Measurements from ENCODE around the gene MEG3.

Gene MEG3

GRCh38 chr14:100896369-100897060, 70.6 kb downstream of the MEG3 start:
- no peak overlapping the region for H3K4me3 Mint-ChIP-seq

DNA sequence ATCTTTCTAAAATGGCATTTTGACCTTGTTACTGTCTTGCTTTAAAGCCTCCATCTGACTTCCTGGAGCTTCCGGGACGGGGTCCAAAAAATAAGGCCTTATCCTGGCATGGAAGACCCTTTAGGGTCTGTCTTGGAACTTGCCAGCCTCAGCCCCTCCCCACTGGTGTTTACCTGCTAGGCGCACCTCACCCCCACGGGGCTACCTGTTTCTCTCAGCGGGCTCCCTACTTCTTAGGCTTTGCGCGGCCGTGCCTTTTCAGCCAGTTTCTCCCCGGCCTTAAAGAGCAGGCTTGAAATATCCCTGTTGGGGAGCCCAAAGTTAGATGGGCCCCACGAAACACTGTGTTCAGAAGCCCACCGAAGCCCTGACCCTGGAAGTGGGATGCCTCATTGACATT, 72.5 kb downstream of the MEG3 start:
- H3K4me3 Mint-ChIP-seq: no peak overlapping the region
- no peaks in the 10 kb centered on the region for H3K9me3 Mint-ChIP-seq
- no peaks in the 10 kb centered on the region for H3K36me3 Mint-ChIP-seq
- no peaks in the 10 kb centered on the region for H3K4me1 Mint-ChIP-seq
- H3K27me3 Mint-ChIP-seq: peaks cover 62% of the 10 kb centered on the region
- DNase-seq: no peak
- H3K27ac Mint-ChIP-seq: no peak overlapping the region
- CTCF ChIA-PET: no interaction called here

More at GRCh38 chr14:100896369-100897060, 70.6 kb downstream of the MEG3 start:
- Mint-ChIP-seq H3K4me1 (no peaks in the 10 kb centered on the region), H3K27me3 (peaks cover 42% of the 10 kb centered on the region), H3K9me3 (no peaks in the 10 kb centered on the region), H3K27ac (no peak overlapping the region), H3K36me3 (no peaks in the 10 kb centered on the region)
- no peak for DNase-seq
- CTCF ChIA-PET: no interaction called here

DNA sequence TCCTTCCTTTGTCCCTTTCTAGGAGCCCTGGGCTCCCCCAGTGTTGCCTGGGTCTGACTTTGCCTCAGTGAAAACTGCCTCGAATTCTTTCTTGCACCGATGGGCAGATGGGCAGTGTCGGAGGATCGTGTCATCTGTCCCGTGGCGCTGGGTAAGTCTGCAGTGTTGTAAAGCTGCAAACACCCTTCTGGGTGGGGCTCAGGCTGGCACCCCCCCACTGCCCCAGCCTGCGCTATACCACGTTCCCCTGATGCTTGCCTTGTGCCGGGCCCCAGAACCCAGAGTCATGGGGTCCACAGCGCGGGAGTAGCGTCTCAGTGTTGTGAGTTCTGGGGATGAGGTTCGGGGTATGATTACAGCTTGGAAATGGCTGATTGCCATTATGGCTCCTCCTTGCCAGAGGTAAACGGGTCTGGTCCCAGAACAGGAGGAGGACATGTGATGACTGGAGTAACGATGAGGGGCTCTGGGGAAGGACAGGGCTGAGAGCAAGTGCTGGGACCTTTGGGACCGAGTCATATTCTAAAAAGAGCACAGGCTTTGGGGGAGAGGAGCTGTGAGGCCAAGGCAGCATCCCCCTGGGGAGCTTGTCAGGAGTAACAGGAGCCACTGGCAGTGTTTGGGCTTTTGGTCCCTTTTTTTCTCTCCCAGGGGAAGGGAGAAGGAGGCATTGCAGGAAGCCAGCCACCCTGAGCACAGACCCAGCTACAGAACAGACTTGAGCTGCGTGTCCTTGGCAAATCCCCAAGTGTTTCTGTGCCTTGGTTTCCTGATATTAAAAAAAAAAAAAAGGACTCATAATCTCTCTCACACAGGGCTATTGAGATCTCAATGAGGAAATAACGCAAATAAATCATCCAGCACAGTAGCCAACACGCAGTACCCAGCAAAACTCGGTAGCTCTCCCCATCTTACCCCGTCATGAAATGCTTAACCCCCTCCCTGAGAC, 73.3 kb downstream of the MEG3 start:
- H3K4me3 Mint-ChIP-seq: no peak overlapping the region

GRCh38 chr14:100899884-100900771, 74.2 kb downstream of the MEG3 start:
- Mint-ChIP-seq H3K27me3 (peaks cover 79% of the 10 kb centered on the region), H3K27ac (no peak overlapping the region), H3K4me1 (no peaks in the 10 kb centered on the region), H3K9me3 (no peaks in the 10 kb centered on the region), H3K4me3 (no peak overlapping the region), H3K36me3 (no peaks in the 10 kb centered on the region)
- DNase-seq: no peak
- CTCF ChIA-PET: interaction anchor here (0.6 to 1.4 kb wide), 2 partner anchors 28 to 55 kb away, joined by 3 read pairs; no protein-coding TSS in a partner anchor

More for the DNA sequence above, 73.3 kb downstream of the MEG3 start:
- DNase-seq: no peak
- H3K27me3 Mint-ChIP-seq: peaks cover 69% of the 10 kb centered on the region
- CTCF ChIA-PET: interaction anchor here (1.4 kb wide), 1 partner anchor 27 kb away, joined by 3 read pairs; no protein-coding TSS in a partner anchor
- no peaks in the 10 kb centered on the region for H3K4me1 Mint-ChIP-seq
- no peaks in the 10 kb centered on the region for H3K36me3 Mint-ChIP-seq
- H3K27ac Mint-ChIP-seq: no peak overlapping the region
- H3K9me3 Mint-ChIP-seq: no peaks in the 10 kb centered on the region

DNA sequence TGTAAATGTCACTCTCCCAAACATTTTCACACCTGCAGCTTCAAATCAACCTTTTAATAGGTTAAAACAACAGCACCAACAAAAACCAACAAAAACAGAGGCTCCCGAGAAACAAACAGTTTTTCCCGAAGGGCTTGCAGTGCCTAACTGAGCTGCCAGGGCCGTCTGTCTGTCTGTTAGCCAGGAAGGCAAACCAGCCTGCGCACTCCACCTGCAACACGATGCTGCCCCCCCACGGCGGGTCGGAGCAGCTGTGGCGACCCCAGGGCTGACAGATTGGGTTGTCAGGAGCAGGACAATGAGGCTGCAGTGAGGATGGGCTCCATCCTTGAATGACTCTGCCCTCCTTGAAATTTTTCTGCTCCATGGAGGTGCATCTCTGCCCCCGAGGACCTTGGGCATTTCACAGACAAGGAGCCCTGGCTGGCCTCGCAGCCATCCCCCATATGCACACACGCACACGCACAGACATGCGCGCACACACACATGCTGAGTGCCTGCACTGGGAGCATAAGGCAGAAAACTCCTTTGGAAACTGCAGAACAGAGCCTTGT, 75.0 kb downstream of the MEG3 start:
- CTCF ChIA-PET: interaction anchor here (0.6 to 1.1 kb wide), 2 partner anchors 54 to 516 kb away, joined by 3 read pairs; no protein-coding TSS in a partner anchor
- H3K9me3 Mint-ChIP-seq: no peaks in the 10 kb centered on the region
- H3K4me1 Mint-ChIP-seq: no peaks in the 10 kb centered on the region
- H3K27ac Mint-ChIP-seq: no peak overlapping the region
- no peak overlapping the region for H3K4me3 Mint-ChIP-seq
- peaks cover 85% of the 10 kb centered on the region for H3K27me3 Mint-ChIP-seq
- H3K36me3 Mint-ChIP-seq: no peaks in the 10 kb centered on the region
- peak; percentile 28 for DNase-seq

GRCh38 chr14:100901391-100902183, 75.7 kb downstream of the MEG3 start:
- no peak overlapping the region for H3K4me3 Mint-ChIP-seq
- peaks cover 85% of the 10 kb centered on the region for H3K27me3 Mint-ChIP-seq
- H3K4me1 Mint-ChIP-seq: no peaks in the 10 kb centered on the region
- H3K9me3 Mint-ChIP-seq: no peaks in the 10 kb centered on the region
- DNase-seq: no peak
- no peaks in the 10 kb centered on the region for H3K36me3 Mint-ChIP-seq
- H3K27ac Mint-ChIP-seq: no peak overlapping the region
- CTCF ChIA-PET: interaction anchor here (1.1 kb wide), 1 partner anchor 517 kb away, joined by 3 read pairs; no protein-coding TSS in a partner anchor

DNA sequence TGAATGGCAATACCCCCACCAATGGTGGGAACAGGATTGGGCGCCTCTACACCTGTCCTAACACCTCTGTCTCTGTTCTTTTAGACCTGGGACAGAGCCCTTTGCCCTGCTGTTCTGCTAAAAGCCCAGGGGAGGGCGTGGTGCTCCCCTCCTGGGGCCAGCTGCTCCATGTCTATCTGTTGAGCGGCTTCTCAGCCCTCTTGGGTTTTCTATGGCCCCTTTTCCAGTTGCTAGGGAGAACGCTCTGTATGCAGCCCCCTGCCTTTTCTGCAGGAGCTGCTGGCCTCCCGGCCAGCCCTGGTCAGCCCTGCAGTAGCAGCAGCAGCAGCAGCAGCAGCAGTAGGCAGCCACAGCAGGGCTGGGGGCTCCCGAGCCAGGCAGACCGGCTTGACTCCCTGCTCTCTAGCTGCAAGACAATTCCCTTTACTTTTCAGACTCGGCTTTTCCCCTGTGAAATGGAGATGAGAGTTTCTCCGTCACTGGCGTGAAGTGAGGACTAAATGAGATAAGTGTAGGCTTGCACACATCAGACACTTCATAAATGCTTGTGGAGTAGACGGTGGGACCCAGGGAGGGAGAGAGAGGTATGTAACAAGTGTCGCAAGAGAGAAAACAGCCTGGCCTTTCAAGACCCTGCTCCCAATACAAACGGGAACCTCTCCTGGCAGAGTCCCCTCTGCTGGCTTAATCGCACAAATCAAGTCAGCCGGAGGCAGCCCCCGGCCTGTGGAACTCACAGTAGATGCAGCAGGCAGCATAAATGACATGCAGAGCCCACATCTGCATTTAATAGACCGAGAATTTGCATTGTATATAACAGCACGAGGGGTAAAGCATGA, 76.6 kb downstream of the MEG3 start:
- H3K4me1 Mint-ChIP-seq: no peaks in the 10 kb centered on the region
- DNase-seq: no peak
- no peak overlapping the region for H3K4me3 Mint-ChIP-seq
- no peaks in the 10 kb centered on the region for H3K9me3 Mint-ChIP-seq
- CTCF ChIA-PET: interaction anchor here (1.1 kb wide), 1 partner anchor 517 kb away, joined by 3 read pairs; no protein-coding TSS in a partner anchor
- H3K36me3 Mint-ChIP-seq: no peaks in the 10 kb centered on the region
- peaks cover 82% of the 10 kb centered on the region for H3K27me3 Mint-ChIP-seq
- H3K27ac Mint-ChIP-seq: no peak overlapping the region

GRCh38 chr14:100903134-100903468, 77.2 kb downstream of the MEG3 start:
- Mint-ChIP-seq H3K27ac (no peak overlapping the region), H3K9me3 (no peaks in the 10 kb centered on the region), H3K4me3 (no peak overlapping the region), H3K27me3 (peaks cover 83% of the 10 kb centered on the region), H3K4me1 (no peaks in the 10 kb centered on the region), H3K36me3 (no peaks in the 10 kb centered on the region)
- CTCF ChIA-PET: no interaction called here
- DNase-seq: no peak

DNA sequence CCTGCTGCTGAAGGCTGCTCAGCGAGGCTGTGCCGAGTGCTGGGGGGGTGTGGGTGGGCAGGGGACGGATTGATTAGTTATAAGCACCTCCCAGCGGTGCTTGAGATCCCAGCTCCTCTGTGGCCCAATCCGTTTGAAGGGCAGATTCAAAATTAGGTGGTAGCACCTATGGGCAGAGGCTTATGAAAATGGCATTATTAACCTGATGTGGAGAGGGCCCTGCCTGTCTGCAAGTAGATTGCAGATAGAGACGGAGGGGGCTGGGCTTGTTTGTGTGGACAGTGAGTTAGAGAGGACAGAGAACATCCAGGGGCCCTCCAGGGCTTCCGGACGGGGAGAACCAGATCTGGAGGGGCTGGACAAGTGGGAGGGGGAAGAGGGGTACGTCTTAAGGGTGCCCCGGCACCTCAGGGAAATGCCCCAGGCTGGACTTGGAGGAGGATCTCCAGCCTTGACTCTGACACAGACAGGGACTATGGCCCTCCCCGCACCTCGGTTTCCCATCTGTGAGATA, 77.8 kb downstream of the MEG3 start, which contains the start of gene RTL1:
TSS of gene RTL1 (minus strand) at position 51 of the 514 bp plus-strand sequence. CDS start 18,934 bp downstream, outside the sequence.
- no peak within 1 kb of the TSS for H3K4me3 Mint-ChIP-seq
- no peaks in the 10 kb centered on the region for H3K4me1 Mint-ChIP-seq
- no peak within 1 kb of the TSS for H3K27ac Mint-ChIP-seq
- H3K9me3 Mint-ChIP-seq: no peaks in the 10 kb centered on the region
- DNase-seq: no peak
- CTCF ChIA-PET: no interaction called here
- no peaks in the 10 kb centered on the region for H3K36me3 Mint-ChIP-seq
- H3K27me3 Mint-ChIP-seq: peaks cover 81% of the 10 kb centered on the region

- H3K4me3 Mint-ChIP-seq: no peak overlapping the region
- H3K36me3 Mint-ChIP-seq: no peaks in the 10 kb centered on the region
- no peak overlapping the region for H3K27ac Mint-ChIP-seq
- H3K9me3 Mint-ChIP-seq: no peaks in the 10 kb centered on the region
- DNase-seq: no peak
- CTCF ChIA-PET: no interaction called here
- no peaks in the 10 kb centered on the region for H3K4me1 Mint-ChIP-seq
- H3K27me3 Mint-ChIP-seq: peaks cover 75% of the 10 kb centered on the region
Measured at GRCh38 chr14:100904307-100905087, 78.6 kb downstream of the MEG3 start.

GRCh38 chr14:100905166-100905565, 79.2 kb downstream of the MEG3 start:
- no peaks in the 10 kb centered on the region for H3K9me3 Mint-ChIP-seq
- CTCF ChIA-PET: no interaction called here
- H3K4me3 Mint-ChIP-seq: no peak overlapping the region
- no peaks in the 10 kb centered on the region for H3K4me1 Mint-ChIP-seq
- no peaks in the 10 kb centered on the region for H3K36me3 Mint-ChIP-seq
- peaks cover 73% of the 10 kb centered on the region for H3K27me3 Mint-ChIP-seq
- H3K27ac Mint-ChIP-seq: no peak overlapping the region
- DNase-seq: no peak

Data from activated naive CD4-positive, alpha-beta T cell treated with anti-CD3 and anti-CD28 coated beads, Interleukin-2, amount 10 ng/mL, durations not matched to agents 7 days and 5 days (primary cell).